HEK293 (cell line): ENCODE data around the gene DZIP1.

ENCODE experiments used
- BCL11B ChIP-seq: fragments of 450-650 bp; formaldehyde crosslinking; IDR thresholded peaks from 2 replicates; pipeline ENCODE4 v1.5.1; 2016; ENCODE audit warnings: low read depth, missing biosample characterization, missing genetic modification characterization
- CTCF ChIP-seq: fragments of 450-650 bp; formaldehyde crosslinking; IDR thresholded peaks from 2 replicates; pipeline ENCODE4 v1.5.1; 2016; ENCODE audit warnings: missing biosample characterization, missing genetic modification characterization
- GLI4 ChIP-seq: fragments of 450-650 bp; formaldehyde crosslinking; IDR thresholded peaks from 2 replicates; pipeline ENCODE4 v1.5.1; 2016; ENCODE audit warnings: missing biosample characterization, missing genetic modification characterization
- REST ChIP-seq: fragments of 450-650 bp; formaldehyde crosslinking; IDR thresholded peaks from 2 replicates; pipeline ENCODE4 v1.5.1; 2016; ENCODE audit warnings: missing biosample characterization, missing genetic modification characterization
- ZNF416 ChIP-seq: fragments of 450-650 bp; formaldehyde crosslinking; IDR thresholded peaks from 2 replicates; pipeline ENCODE4 v1.5.1; 2016; ENCODE audit warnings: missing biosample characterization, missing genetic modification characterization
- ZNF514 ChIP-seq: fragments of 450-650 bp; formaldehyde crosslinking; IDR thresholded peaks from 2 replicates; pipeline ENCODE4 v1.5.1; 2016; ENCODE audit warnings: missing biosample characterization, missing genetic modification characterization
- ZNF707 ChIP-seq: fragments of 450-650 bp; formaldehyde crosslinking; IDR thresholded peaks from 2 replicates; pipeline ENCODE4 v1.5.1; 2016; ENCODE audit warnings: missing biosample characterization, missing genetic modification characterization

GRCh38 chr13:95593462-95593861 is 51.0 kb downstream of the DZIP1 start:
- TF ChIP-seq ZNF514 (tag by site-specific recombination): no peak
- no peak for TF ChIP-seq CTCF
- no peak for TF ChIP-seq BCL11B (tag by site-specific recombination)
- TF ChIP-seq GLI4: no peak
- no peak for TF ChIP-seq REST (tag by site-specific recombination)
- no peak for TF ChIP-seq ZNF707 (tag by site-specific recombination)
- no peak for TF ChIP-seq ZNF416 (tag by site-specific recombination)
